ENCODE data around the gene SLC2A1.

GRCh38 chr1:42943728-42944127 is 14.9 kb downstream of the SLC2A1 start:
- no peak for TF ChIP-seq CTCF (conservative IDR thresholded peaks at IDR 0.05; ENCODE audit: low read depth, low read length)
- TF ChIP-seq EZH2 (IDR thresholded peaks at IDR 0.05; ENCODE audit: low read length, unreplicated experiment): no peak
